ENCODE data around the gene RHOH.
"Not testable (repeated sequence)": the region's sequence is repeated elsewhere in the genome, so short reads cannot be mapped to it uniquely, and the experiment has no call there.

RHOH gene

GRCh38 chr4:40196724-40197281 is at the start of gene RHOH:
Gene RHOH (plus strand): TSS chr4:40197031. CDS start chr4:40243387, 46,356 bp downstream.
- H3K4me3 ChIP-seq (ENCODE audit: low read depth, low read length), result no peak within 1 kb of the TSS
- TF ChIP-seq, protein P1, sequence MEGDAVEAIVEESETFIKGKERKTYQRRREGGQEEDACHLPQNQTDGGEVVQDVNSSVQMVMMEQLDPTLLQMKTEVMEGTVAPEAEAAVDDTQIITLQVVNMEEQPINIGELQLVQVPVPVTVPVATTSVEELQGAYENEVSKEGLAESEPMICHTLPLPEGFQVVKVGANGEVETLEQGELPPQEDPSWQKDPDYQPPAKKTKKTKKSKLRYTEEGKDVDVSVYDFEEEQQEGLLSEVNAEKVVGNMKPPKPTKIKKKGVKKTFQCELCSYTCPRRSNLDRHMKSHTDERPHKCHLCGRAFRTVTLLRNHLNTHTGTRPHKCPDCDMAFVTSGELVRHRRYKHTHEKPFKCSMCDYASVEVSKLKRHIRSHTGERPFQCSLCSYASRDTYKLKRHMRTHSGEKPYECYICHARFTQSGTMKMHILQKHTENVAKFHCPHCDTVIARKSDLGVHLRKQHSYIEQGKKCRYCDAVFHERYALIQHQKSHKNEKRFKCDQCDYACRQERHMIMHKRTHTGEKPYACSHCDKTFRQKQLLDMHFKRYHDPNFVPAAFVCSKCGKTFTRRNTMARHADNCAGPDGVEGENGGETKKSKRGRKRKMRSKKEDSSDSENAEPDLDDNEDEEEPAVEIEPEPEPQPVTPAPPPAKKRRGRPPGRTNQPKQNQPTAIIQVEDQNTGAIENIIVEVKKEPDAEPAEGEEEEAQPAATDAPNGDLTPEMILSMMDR (IDR thresholded peaks at IDR 0.05; ENCODE audit: control insufficient read depth, extremely low read depth, insufficient read depth), result no peak
- DNase-seq (ENCODE audit: low read depth), result no peak

DNA sequence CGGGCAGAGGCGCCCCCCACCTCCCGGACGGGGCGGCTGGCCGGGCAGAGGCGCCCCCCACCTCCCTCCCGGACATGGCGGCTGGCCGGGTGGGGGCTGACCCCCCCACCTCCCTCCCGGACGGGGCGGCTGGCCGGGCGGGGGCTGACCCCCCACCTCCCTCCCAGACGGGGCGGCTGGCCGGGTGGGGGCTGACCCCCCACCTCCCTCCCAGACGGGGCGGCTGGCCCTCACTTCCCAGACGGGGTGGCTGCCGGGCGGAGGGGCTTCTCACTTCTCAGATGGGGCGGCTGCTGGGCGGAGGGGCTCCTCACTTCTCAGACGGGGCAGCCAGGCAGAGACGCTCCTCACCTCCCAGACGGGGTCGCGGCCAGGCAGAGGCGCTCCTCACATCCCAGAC is 49.3 kb upstream of the RHOH start:
- DNase-seq (ENCODE audit: low read depth); H3K4me3 ChIP-seq (ENCODE audit: low read depth, low read length): not testable (repeated sequence)

DNA sequence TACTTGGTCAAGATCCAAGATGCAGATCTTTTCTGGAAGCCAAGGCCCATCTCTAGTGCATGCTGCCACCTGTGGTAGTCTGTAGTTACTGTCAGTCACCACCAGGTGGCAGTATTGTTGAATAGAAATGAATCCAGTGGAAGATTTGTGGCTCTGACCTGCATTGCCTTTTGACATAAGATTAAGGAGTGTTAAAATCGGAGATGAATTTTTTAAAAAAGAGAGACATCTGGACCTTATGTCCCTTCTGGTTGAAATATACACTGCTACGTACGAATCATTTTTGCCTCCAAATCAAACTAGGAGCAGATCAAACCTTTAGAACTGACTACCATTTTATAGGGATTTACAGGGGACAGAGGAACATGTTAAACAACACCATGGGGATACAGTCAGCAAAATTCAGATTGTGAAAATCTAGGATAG is 46.9 kb upstream of the RHOH start:
- no peak overlapping the region for H3K4me3 ChIP-seq (ENCODE audit: low read depth, low read length)
- TF ChIP-seq, protein P1 (IDR thresholded peaks at IDR 0.05; ENCODE audit: control insufficient read depth, extremely low read depth, insufficient read depth), result peak; percentile 76

GRCh38 chr4:40150932-40151331 is 45.9 kb upstream of the RHOH start:
- H3K4me3 ChIP-seq (ENCODE audit: low read depth, low read length), result no peak overlapping the region
- no peak for DNase-seq (ENCODE audit: low read depth)
- TF ChIP-seq, protein P1 (IDR thresholded peaks at IDR 0.05; ENCODE audit: control insufficient read depth, extremely low read depth, insufficient read depth), result no peak

More for the DNA sequence above, 46.9 kb upstream of the RHOH start:
- DNase-seq (ENCODE audit: low read depth), result peak; percentile 73

DNA sequence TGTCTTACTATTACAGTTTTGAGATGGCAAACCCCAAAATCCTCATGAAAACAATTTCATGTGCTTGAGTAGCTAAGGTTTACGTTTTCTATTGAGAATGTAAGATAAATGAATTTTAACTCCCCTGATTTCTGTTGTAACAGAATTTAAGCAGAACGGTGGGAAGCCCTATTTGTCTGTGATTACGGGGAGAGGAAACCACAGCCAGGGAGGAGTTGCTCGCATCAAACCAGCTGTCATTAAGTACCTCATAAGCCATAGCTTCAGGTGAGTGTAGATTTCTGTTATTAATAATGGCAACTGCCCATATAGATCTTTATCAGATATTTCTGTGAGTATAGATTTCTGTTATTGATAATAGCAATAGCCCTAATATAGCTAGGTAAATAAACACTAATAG is 44.2 kb upstream of the RHOH start:
- TF ChIP-seq, protein P1 (IDR thresholded peaks at IDR 0.05; ENCODE audit: control insufficient read depth, extremely low read depth, insufficient read depth), result no peak
- no peak overlapping the region for H3K4me3 ChIP-seq (ENCODE audit: low read depth, low read length)
- no peak for DNase-seq (ENCODE audit: low read depth)

- no peak for DNase-seq (ENCODE audit: low read depth)
- TF ChIP-seq, protein P1 (IDR thresholded peaks at IDR 0.05; ENCODE audit: control insufficient read depth, extremely low read depth, insufficient read depth), result no peak
- no peak overlapping the region for H3K4me3 ChIP-seq (ENCODE audit: low read depth, low read length)
These were observed 39.4 kb upstream of the RHOH start for GRCh38 chr4:40157436-40157835.

DNA sequence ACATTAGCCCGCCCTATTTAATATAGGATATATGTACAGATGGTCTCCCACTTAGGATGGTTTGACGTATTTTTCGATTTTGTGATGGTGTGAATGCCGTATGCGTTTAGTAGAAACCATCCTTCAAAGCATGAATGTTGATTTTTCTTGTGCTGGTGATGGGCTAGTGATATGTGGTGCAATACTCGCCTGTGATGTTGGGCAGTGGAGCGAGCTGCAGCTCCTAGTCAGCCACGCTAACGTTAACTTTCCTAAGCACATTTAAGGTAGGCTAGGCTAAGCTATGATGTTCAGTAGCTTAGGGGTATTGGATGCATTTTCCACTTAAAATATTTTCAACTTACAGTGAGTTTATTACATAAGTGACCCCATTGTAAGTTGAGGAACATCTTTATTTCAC is 36.6 kb upstream of the RHOH start:
- no peak for DNase-seq (ENCODE audit: low read depth)
- TF ChIP-seq, protein P1 (IDR thresholded peaks at IDR 0.05; ENCODE audit: control insufficient read depth, extremely low read depth, insufficient read depth), result no peak
- H3K4me3 ChIP-seq (ENCODE audit: low read depth, low read length), result no peak overlapping the region
